OCI-LY7 (cell line): Measurements from ENCODE around the gene ZNF609. TPM values are rescaled to one million over a fixed set of nuclear protein-coding genes. Genes with fewer than 3 reads are reported as not detected.

ENCODE experiments used
- BruUV-seq: library from RNA; stranded (reverse); fragments of 400-500 nt; replicated peaks from 2 replicates; lab custom pipeline; 2021; lab: Mats Ljungman, UMichigan
- CTCF ChIA-PET: fragments of 300-600 bp; sonication (Branson Sonifier 250); formaldehyde crosslinking; loops from one replicate; lab custom pipeline; 2022; ENCODE audit warnings: antibody characterized with exemption; ENCODE audit not compliant: unreplicated experiment; lab: Charles Lee
- POLR2A ChIA-PET: fragments of 300-600 bp; sonication (Branson Sonifier 250); formaldehyde crosslinking; loops from one replicate; lab custom pipeline; 2022; ENCODE audit warnings: antibody characterized with exemption; lab: Charles Lee
- DNase-seq: peaks from one replicate; pipeline ENCODE4 v3.0.0-alpha.2; 2015; ENCODE audit warnings: low spot score
- H2AFZ ChIP-seq: fragments of 200-600 bp; sonication (generic), shearing (Covaris generic); 2 replicates; pipeline ENCODE4 v1.6.1; 2014; ENCODE audit warnings: mild to moderate bottlenecking, antibody characterized with exemption, low read length, moderate library complexity
- H3K27ac ChIP-seq: fragments of 200-600 bp; sonication (generic); 2 replicates; pipeline ENCODE4 v1.5.1; 2014; ENCODE audit warnings: mixed run types, low read depth, mild to moderate bottlenecking, moderate library complexity, low read length, inconsistent platforms; ENCODE audit not compliant: poor library complexity, severe bottlenecking
- H3K36me3 ChIP-seq: fragments of 200-600 bp; sonication (generic); 2 replicates; pipeline ENCODE4 v1.6.1; 2014; ENCODE audit warnings: mild to moderate bottlenecking, antibody characterized with exemption, low read length, moderate library complexity, mixed read lengths; ENCODE audit not compliant: insufficient read depth
- H3K4me1 ChIP-seq: fragments of 200-600 bp; sonication (generic); 2 replicates; pipeline ENCODE4 v1.5.1; 2014; ENCODE audit warnings: mild to moderate bottlenecking, low read length; ENCODE audit not compliant: insufficient read depth, poor library complexity, severe bottlenecking
- H3K4me2 ChIP-seq: fragments of 200-600 bp; sonication (generic); 2 replicates; pipeline ENCODE4 v1.6.1; 2014; ENCODE audit warnings: mild to moderate bottlenecking, low read length
- H3K4me3 ChIP-seq: fragments of 200-600 bp; sonication (generic); 2 replicates; pipeline ENCODE4 v1.5.1; 2014; ENCODE audit warnings: mild to moderate bottlenecking, low read depth, low read length; ENCODE audit not compliant: poor library complexity, severe bottlenecking
- H3K79me2 ChIP-seq: fragments of 200-600 bp; sonication (generic); 2 replicates; pipeline ENCODE4 v1.6.1; 2016; ENCODE audit warnings: low read depth, mild to moderate bottlenecking, low read length, moderate library complexity, mixed read lengths; ENCODE audit not compliant: insufficient read depth
- H3K9me2 ChIP-seq: fragments of 200-600 bp; sonication (generic); 2 replicates; pipeline ENCODE4 v1.6.1; 2016; ENCODE audit warnings: mild to moderate bottlenecking, low read length, mixed read lengths; ENCODE audit not compliant: insufficient read depth
- H3K9me3 ChIP-seq: fragments of 200-600 bp; sonication (generic); 2 replicates; pipeline ENCODE4 v1.6.1; 2014; ENCODE audit warnings: mild to moderate bottlenecking, mixed run types, low read length, mixed read lengths
- H4K20me1 ChIP-seq: fragments of 200-600 bp; sonication (generic); 2 replicates; pipeline ENCODE4 v1.6.1; 2014; ENCODE audit warnings: mild to moderate bottlenecking, antibody characterized with exemption, low read length, moderate library complexity, mixed read lengths; ENCODE audit not compliant: insufficient read depth
- CTCF ChIP-seq: fragments of 200-600 bp; sonication (generic); conservative IDR thresholded peaks from 2 replicates; pipeline ENCODE4 v1.5.1; 2014; ENCODE audit warnings: mild to moderate bottlenecking, antibody characterized with exemption, low read length, moderate library complexity, mixed read lengths
- EZH2phosphoT487 ChIP-seq: fragments of 200-600 bp; sonication (generic); IDR thresholded peaks from 2 replicates; pipeline ENCODE4 v1.6.1; 2018; ENCODE audit warnings: low read depth, borderline replicate concordance, mild to moderate bottlenecking, mixed run types, antibody characterized with exemption, low read length, moderate library complexity, mixed read lengths
- intact Hi-C: fragments of 100-400 bp; cut with micrococcal nuclease; formaldehyde crosslinking; loops from one replicate; pipeline ENCODE4 v1.10.0; 2022; ENCODE audit not compliant: unreplicated experiment
- total RNA-seq, 2 experiments: library from RNA; depleted of rRNA in 1 of 2; stranded (reverse); fragments of >200 nt in 1 of 2; shearing (Covaris generic) in 1 of 2; gene quantifications; 2 replicates each; pipeline ENCODE4 v1.2.3, GENCODE V29; 2014 to 2022

ZNF609 gene
- total RNA-seq, 2 experiments from 2014 or later, result 17.2 to 35.1 TPM

GRCh38 chr15:64527263-64527984, 67.0 kb downstream of the ZNF609 start:
- no peak for DNase-seq
- no peak overlapping the region for H3K27ac ChIP-seq
- ChIA-PET POLR2A (interaction anchor here (0.7 kb wide), 2 partner anchors 170 to 420 kb away, joined by 3 read pairs; no protein-coding TSS in a partner anchor), CTCF (no interaction called here)
- TF ChIP-seq CTCF, result no peak
- no peak for TF ChIP-seq EZH2phosphoT487
- H3K36me3 ChIP-seq, result peaks cover 5% of the 10 kb centered on the region; the same call in 1 of the 2 replicates
- peaks cover 23% of the 10 kb centered on the region; the same call in 1 of the 2 replicates for H3K79me2 ChIP-seq
- H3K4me3 ChIP-seq, result no peak overlapping the region
- H2AFZ ChIP-seq, result no peak overlapping the region
- H3K4me1 ChIP-seq, result no peaks in the 10 kb centered on the region
- intact Hi-C loops, result no loop called here
- H3K9me3 ChIP-seq, result no peaks in the 10 kb centered on the region
- H4K20me1 ChIP-seq, result peaks cover 14% of the 10 kb centered on the region
- H3K4me2 ChIP-seq, result no peak overlapping the region
- BruUV-seq, result no TSS peak
- H3K9me2 ChIP-seq, result no peaks in the 10 kb centered on the region

- peaks cover 11% of the 10 kb centered on the region for H4K20me1 ChIP-seq
- ChIA-PET POLR2A (interaction anchor here (1.0 kb wide), 1 partner anchor 12 kb away, joined by 3 read pairs; no protein-coding TSS in a partner anchor), CTCF (no interaction called here)
- H3K9me2 ChIP-seq, result no peaks in the 10 kb centered on the region
- TF ChIP-seq EZH2phosphoT487, result no peak
- TF ChIP-seq CTCF, result no peak
- H3K4me1 ChIP-seq, result no peaks in the 10 kb centered on the region
- DNase-seq, result no peak
- peaks cover 19% of the 10 kb centered on the region; the same call in 1 of the 2 replicates for H3K79me2 ChIP-seq
- no peak overlapping the region for H3K4me3 ChIP-seq
- no peak overlapping the region for H3K27ac ChIP-seq
- BruUV-seq, result no TSS peak
- intact Hi-C loops, result no loop called here
- H3K36me3 ChIP-seq, result peaks cover 5% of the 10 kb centered on the region; the same call in 1 of the 2 replicates
- no peaks in the 10 kb centered on the region for H3K9me3 ChIP-seq
- H2AFZ ChIP-seq, result no peak overlapping the region
- no peak overlapping the region for H3K4me2 ChIP-seq
Measured at GRCh38 chr15:64528871-64529270, 68.5 kb downstream of the ZNF609 start.

GRCh38 chr15:64530472-64530871, 70.1 kb downstream of the ZNF609 start:
- no peak for DNase-seq
- Histone ChIP-seq H3K27ac (no peak overlapping the region), H4K20me1 (peaks cover 9% of the 10 kb centered on the region), H3K9me2 (no peaks in the 10 kb centered on the region), H3K4me2 (no peak overlapping the region), H2AFZ (no peak overlapping the region), H3K79me2 (peaks cover 11% of the 10 kb centered on the region; the same call in 1 of the 2 replicates), H3K9me3 (no peaks in the 10 kb centered on the region), H3K4me1 (peaks cover 8% of the 10 kb centered on the region), H3K4me3 (no peak overlapping the region), H3K36me3 (peaks cover 5% of the 10 kb centered on the region; the same call in 1 of the 2 replicates)
- ChIA-PET POLR2A (interaction anchor here (0.6 to 1.3 kb wide), 4 partner anchors 10 to 161 kb away, joined by 3 read pairs; partner anchors contain the start of gene ZNF609), CTCF (no interaction called here)
- TF ChIP-seq EZH2phosphoT487 (no peak), CTCF (no peak)
- BruUV-seq, result no TSS peak
- intact Hi-C loops, result no loop called here
